A549 (cell line): ENCODE measurements around the gene FGD1.

Experiments used
- CBX2 ChIP-seq: fragments of 200-600 bp; sonication (generic); IDR thresholded peaks from 2 replicates; pipeline ENCODE4 v1.6.1; 2016; ENCODE audit warnings: low read depth, mild to moderate bottlenecking, borderline replicate concordance
- POLR2A ChIP-seq: IDR thresholded peaks from 2 replicates; pipeline ENCODE4 v1.6.1; 2012; ENCODE audit warnings: mild to moderate bottlenecking, low read length
- TF ChIP-seq, protein P1 (sequence below): fragments of >200 bp; sonication (Bioruptor Twin); formaldehyde crosslinking; IDR thresholded peaks from 3 replicates; pipeline ENCODE4 v1.5.1; 2016

DNA sequence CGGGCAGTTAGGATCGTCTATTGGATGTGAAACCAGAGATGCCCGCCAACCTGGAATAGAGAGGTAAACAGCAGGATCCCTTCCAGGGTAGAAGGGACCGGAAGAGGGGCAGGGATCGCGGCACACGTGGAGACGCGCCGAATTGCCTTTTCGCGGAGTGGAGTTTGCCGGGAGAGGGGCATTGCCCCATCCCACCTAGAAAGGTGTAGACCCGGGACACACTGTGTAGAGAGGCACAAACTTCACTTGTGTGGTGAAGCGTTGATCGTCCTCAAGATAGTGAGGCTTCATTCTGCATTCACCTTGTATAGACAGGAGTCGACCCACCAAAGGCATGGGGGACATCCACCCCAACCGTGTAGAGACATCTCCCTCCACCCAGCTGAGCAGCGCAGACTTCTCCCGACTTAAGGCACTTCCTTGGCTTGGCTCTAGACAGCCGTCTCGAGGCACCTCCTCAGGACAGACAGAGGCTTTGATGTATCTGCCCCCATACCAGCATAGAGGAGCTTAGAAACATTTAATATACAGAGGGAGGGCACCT is 34.4 kb upstream of the FGD1 start:
- TF ChIP-seq POLR2A, result no peak
- TF ChIP-seq, protein P1, sequence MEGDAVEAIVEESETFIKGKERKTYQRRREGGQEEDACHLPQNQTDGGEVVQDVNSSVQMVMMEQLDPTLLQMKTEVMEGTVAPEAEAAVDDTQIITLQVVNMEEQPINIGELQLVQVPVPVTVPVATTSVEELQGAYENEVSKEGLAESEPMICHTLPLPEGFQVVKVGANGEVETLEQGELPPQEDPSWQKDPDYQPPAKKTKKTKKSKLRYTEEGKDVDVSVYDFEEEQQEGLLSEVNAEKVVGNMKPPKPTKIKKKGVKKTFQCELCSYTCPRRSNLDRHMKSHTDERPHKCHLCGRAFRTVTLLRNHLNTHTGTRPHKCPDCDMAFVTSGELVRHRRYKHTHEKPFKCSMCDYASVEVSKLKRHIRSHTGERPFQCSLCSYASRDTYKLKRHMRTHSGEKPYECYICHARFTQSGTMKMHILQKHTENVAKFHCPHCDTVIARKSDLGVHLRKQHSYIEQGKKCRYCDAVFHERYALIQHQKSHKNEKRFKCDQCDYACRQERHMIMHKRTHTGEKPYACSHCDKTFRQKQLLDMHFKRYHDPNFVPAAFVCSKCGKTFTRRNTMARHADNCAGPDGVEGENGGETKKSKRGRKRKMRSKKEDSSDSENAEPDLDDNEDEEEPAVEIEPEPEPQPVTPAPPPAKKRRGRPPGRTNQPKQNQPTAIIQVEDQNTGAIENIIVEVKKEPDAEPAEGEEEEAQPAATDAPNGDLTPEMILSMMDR, result no peak
- no peak for TF ChIP-seq CBX2
